NCI-H2107 treated with DMSO at 0.1 percent for 48 hours (cell line): ENCODE measurements around the gene RAB6A.
"Not testable (repeated sequence)": the region's sequence is repeated elsewhere in the genome, so short reads cannot be mapped to it uniquely, and the experiment has no call there.

Experiments
- DNase-seq: peaks from one replicate; lab custom pipeline; 2025; ENCODE audit not compliant: unreplicated experiment; lab: John Stamatoyannopoulos, UW

RAB6A gene

GRCh38 chr11:73760679-73761402, at the start of gene RAB6A:
TSS of gene RAB6A (minus strand) at chr11:73761074. CDS start at chr11:73760635, 439 bp downstream.
- peak; percentile 98 for DNase-seq

DNA sequence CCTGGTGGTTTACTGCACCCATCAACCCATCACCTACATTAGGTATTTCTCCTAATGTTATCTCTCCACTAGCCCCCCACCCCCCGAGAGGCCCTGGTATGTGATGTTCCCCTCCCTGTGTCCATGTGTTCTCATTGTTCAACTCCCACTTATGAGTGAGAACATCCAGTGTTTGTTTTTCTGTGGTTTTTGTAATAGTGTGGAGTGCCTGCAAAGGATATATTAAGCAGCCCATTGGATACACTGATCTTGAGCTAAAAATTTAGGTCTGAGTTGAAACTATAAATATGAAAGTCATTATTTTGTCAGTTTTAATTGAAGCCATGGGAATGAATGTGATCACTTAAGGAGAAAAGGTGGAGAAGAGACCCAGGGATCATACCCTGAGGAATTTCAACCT, 49.8 kb upstream of the RAB6A start:
- DNase-seq, result no peak

- DNase-seq, result no peak
Observed at GRCh38 chr11:73808052-73808451, 47.2 kb upstream of the RAB6A start.

GRCh38 chr11:73804712-73805111, 43.8 kb upstream of the RAB6A start:
- no peak for DNase-seq

- DNase-seq, result no peak
Observed at GRCh38 chr11:73801136-73801535, 40.3 kb upstream of the RAB6A start.

- no peak for DNase-seq
Observed at GRCh38 chr11:73800276-73800806, 39.5 kb upstream of the RAB6A start.

GRCh38 chr11:73797457-73797856, 36.6 kb upstream of the RAB6A start:
- no peak for DNase-seq

DNA sequence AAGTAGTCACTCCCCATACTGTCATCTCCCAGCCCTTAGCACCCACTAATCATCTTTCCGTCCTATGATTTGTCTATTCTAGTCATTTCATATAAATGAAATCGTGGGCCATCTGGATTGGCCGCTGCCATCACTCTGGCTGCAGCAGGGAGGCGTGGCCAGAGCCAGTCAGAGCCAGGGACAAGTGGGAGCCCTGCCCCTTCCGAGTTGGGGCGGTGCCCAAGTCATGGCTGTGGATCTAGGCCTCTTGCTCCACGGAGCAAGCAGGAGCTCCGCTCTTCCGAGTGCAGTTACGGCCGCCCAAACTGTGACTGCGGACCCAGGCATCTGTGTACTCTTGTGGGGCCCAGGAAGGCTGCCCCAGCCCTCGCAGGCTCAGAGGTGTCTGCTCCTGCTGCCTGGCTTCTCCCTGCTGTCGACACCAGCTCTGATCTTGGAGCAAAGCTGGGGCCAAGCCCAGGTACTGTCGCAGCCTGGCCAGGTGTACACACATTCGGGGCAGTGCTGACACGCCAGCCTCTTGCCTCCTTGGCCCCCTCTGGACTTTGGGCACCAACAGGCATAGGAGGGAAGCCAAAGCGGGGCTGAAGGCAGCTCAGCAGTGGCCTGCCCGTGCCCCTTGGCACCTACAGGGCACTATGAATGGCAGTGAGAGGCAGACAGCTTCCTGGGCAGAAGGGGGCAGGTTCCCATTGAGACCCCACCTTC, 35.2 kb upstream of the RAB6A start:
- DNase-seq, result no peak

- no peak for DNase-seq
Observed at GRCh38 chr11:73792584-73792983, 31.7 kb upstream of the RAB6A start.

DNA sequence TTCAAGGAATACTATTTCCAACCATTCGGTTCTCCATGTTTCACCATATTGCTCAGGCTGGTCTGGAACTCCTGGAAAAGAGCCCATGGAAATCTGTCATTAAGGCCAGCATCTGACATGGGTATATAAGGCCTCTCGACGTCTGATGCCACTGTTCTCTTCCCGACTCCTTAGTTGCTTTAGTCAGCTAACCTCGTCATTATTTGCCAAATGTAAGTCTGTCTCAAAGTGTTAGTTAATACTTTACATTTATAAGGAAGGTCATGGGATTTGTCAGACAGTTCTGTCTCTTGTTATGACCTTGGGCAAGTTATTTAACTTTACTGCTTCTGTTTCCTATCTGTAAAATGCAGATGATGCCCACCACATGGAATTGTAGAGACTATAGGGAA, 28.4 kb upstream of the RAB6A start:
- no peak for DNase-seq

- DNase-seq, result peak; percentile 95
Observed at GRCh38 chr11:73787643-73788558, 27.0 kb upstream of the RAB6A start, which contains the start of gene MRPL48. TSS of gene MRPL48 (plus strand) at chr11:73787874. CDS start at chr11:73787972, 98 bp downstream.

DNA sequence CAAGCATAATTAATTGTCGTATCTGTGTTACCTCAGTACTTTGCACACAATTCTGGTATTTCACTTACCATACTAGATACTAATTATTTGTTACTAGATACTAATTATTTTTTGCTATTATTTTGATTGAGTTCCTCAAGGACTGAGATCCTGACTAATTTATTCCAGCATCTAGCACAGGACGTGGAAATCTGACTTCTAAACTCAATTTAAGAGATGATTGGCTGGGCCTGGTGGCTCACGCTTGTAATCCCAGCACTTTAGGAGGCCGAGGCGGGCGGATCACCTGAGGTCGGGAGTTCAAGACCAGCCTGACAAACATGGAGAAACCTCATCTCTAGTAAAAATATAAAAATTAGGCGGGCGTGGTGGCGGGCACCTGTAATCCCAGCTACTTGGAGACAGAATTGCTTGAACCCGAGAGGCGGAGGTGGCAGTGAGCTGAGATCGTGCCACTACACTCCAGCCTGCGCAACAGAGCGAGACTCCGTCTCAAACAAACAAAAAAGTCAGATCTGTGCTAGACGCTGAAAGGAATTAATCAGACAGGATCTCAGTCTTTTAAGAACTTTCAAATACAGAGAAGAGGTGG, 26.3 kb upstream of the RAB6A start:
- no peak for DNase-seq

GRCh38 chr11:73785467-73785866, 24.6 kb upstream of the RAB6A start:
- DNase-seq, result not testable (repeated sequence)

- DNase-seq, result peak; percentile 50
Observed at GRCh38 chr11:73784734-73785133, 23.9 kb upstream of the RAB6A start.

DNA sequence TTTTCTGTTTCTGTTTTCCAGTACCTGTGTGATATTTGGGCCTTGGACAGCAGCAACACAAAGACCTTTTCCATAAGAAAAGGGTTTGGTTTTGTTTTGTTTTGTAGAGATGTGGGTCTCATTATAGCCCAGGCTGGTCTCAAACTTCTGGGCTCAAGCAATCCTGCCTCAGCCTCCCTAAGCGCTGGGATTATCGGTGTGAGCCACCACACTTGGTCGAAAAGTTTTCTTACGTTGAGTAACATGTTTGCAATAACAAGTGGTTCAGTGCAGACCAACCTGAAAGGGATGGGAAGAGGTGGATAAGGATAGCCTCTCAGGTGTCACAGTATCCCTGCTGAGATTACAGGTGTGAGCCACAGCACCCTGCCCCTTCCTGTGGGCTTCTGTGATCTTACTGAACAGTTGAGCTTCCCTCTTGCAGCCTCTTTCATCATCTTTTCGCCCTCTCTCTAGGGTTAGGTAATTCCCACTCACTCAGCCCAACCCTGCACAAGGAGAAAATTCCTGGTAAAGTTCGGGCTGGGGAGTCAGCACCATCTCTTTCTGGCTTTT, 23.3 kb upstream of the RAB6A start:
- DNase-seq, result peak; percentile 82

- DNase-seq, result no peak
Observed at GRCh38 chr11:73783483-73784020, 22.7 kb upstream of the RAB6A start.

GRCh38 chr11:73781303-73781702, 20.4 kb upstream of the RAB6A start:
- DNase-seq, result no peak

GRCh38 chr11:73779084-73779902, 18.4 kb upstream of the RAB6A start:
- peak; percentile 100 for DNase-seq

DNA sequence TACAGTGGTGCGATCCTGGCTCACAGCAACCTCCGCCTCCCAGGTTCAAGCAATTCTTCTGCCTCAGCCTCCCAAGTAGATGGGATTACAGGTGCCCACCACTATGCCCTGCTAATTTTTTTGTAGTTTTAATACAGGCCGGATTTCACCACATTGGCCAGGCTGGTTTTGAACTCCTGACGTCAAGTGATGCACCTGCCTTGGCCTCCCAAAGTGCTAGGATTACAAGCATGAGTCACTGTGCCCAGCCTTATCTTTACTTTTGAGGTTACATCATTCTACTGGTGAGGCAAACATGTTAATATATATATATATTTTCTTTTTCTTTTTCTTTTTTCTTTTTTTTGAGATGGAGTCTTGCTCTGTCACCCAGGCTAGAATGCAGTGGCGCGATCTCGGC, 9.9 kb upstream of the RAB6A start:
- DNase-seq, result not testable (repeated sequence)
